ENCODE measurements around the gene ARHGAP4.

The ARHGAP4 gene

GRCh38 chrX:153969125-153969903, 43.2 kb upstream of the ARHGAP4 start:
- POLR2A ChIA-PET, result interaction anchor here (1.0 to 2.4 kb wide), 5 partner anchors 24 to 578 kb away, joined by 3 to 13 read pairs (median 3); partner anchors contain the start of genes IKBKG, IRAK1 and RENBP
- DNase-seq (ENCODE audit: extremely low spot score), result no peak
- TF ChIP-seq L3MBTL2 (conservative IDR thresholded peaks at IDR 0.05), result no peak
- TF ChIP-seq FOXK2 (IDR thresholded peaks at IDR 0.05), result no peak
- TF ChIP-seq CTBP1 (IDR thresholded peaks at IDR 0.05; ENCODE audit: borderline replicate concordance), result no peak
- peak; percentile 89 for TF ChIP-seq PKNOX1 (IDR thresholded peaks at IDR 0.05)
- TF ChIP-seq FOXA1 (IDR thresholded peaks at IDR 0.05), result no peak
- no peak for TF ChIP-seq SUZ12 (IDR thresholded peaks at IDR 0.05)
- CTCF ChIA-PET, result interaction anchor here (0.9 to 6.2 kb wide), 5 partner anchors 17 to 301 kb away, joined by 3 to 36 read pairs (median 5); partner anchors contain the start of gene PLXNB3

GRCh38 chrX:153968754-153969124, 42.7 kb upstream of the ARHGAP4 start:
- CTCF ChIA-PET, result interaction anchor here (0.6 to 6.2 kb wide), 5 partner anchors 16 to 213 kb away, joined by 3 to 36 read pairs (median 5); partner anchors contain the start of gene PLXNB3
- POLR2A ChIA-PET, result interaction anchor here (1.3 kb wide), 1 partner anchor 24 kb away, joined by 5 read pairs; the partner anchor contains the start of gene RENBP

GRCh38 chrX:153968255-153968654, 42.2 kb upstream of the ARHGAP4 start:
- CTCF ChIA-PET, result interaction anchor here (0.6 to 6.2 kb wide), 4 partner anchors 16 to 212 kb away, joined by 4 to 36 read pairs (median 8); partner anchors contain the start of gene RENBP

More at GRCh38 chrX:153968754-153969124, 42.7 kb upstream of the ARHGAP4 start:
- DNase-seq (ENCODE audit: extremely low spot score), result peak; percentile 30
- no peak for TF ChIP-seq NFRKB (IDR thresholded peaks at IDR 0.05)
- TF ChIP-seq TARDBP (IDR thresholded peaks at IDR 0.05), result no peak
- TF ChIP-seq BHLHE40 (IDR thresholded peaks at IDR 0.05; ENCODE audit: borderline replicate concordance), result no peak
- no peak for TF ChIP-seq FOXK2 (IDR thresholded peaks at IDR 0.05)
- no peak for TF ChIP-seq ELF4 (IDR thresholded peaks at IDR 0.05)
- no peak for TF ChIP-seq PKNOX1 (IDR thresholded peaks at IDR 0.05)
- no peak for TF ChIP-seq SUZ12 (IDR thresholded peaks at IDR 0.05)
- TF ChIP-seq ZNF384 (IDR thresholded peaks at IDR 0.05), result no peak
- no peak for TF ChIP-seq ARNT (IDR thresholded peaks at IDR 0.05)
- no peak for TF ChIP-seq FOXA1 (IDR thresholded peaks at IDR 0.05)

GRCh38 chrX:153967536-153968224, 41.6 kb upstream of the ARHGAP4 start:
- no peak for TF ChIP-seq SUZ12 (IDR thresholded peaks at IDR 0.05)
- no peak for TF ChIP-seq SP1 (IDR thresholded peaks at IDR 0.05)
- no peak for TF ChIP-seq BHLHE40 (IDR thresholded peaks at IDR 0.05; ENCODE audit: borderline replicate concordance)
- TF ChIP-seq ARNT (IDR thresholded peaks at IDR 0.05), result no peak
- TF ChIP-seq ZNF384 (IDR thresholded peaks at IDR 0.05), result no peak
- no peak for TF ChIP-seq CTBP1 (IDR thresholded peaks at IDR 0.05; ENCODE audit: borderline replicate concordance)
- no peak for TF ChIP-seq NFRKB (IDR thresholded peaks at IDR 0.05)
- no peak for TF ChIP-seq FOXK2 (IDR thresholded peaks at IDR 0.05)
- TF ChIP-seq HDGF (IDR thresholded peaks at IDR 0.05; ENCODE audit: borderline replicate concordance), result no peak
- no peak for TF ChIP-seq TARDBP (IDR thresholded peaks at IDR 0.05)
- no peak for TF ChIP-seq ELF4 (IDR thresholded peaks at IDR 0.05)
- no peak for TF ChIP-seq PKNOX1 (IDR thresholded peaks at IDR 0.05)
- no peak for TF ChIP-seq FOXM1 (IDR thresholded peaks at IDR 0.05; ENCODE audit: borderline replicate concordance)
- no peak for TF ChIP-seq FOXA1 (IDR thresholded peaks at IDR 0.05)
- no peak for TF ChIP-seq LEF1 (IDR thresholded peaks at IDR 0.05; ENCODE audit: borderline replicate concordance)
- TF ChIP-seq L3MBTL2 (conservative IDR thresholded peaks at IDR 0.05), result no peak
- DNase-seq (ENCODE audit: extremely low spot score), result no peak
- ChIA-PET CTCF (interaction anchor here (1.8 to 6.2 kb wide), 3 partner anchors 15 to 22 kb away, joined by 7 to 36 read pairs (median 8); partner anchors contain the start of gene RENBP), POLR2A (interaction anchor here (1.0 to 1.1 kb wide), 2 partner anchors 39 to 40 kb away, joined by 3 read pairs; no protein-coding TSS in a partner anchor)

More at GRCh38 chrX:153968255-153968654, 42.2 kb upstream of the ARHGAP4 start:
- TF ChIP-seq HDGF (IDR thresholded peaks at IDR 0.05; ENCODE audit: borderline replicate concordance), result no peak
- TF ChIP-seq TARDBP (IDR thresholded peaks at IDR 0.05), result no peak
- DNase-seq (ENCODE audit: extremely low spot score), result no peak
- POLR2A ChIA-PET, result interaction anchor here (1.0 kb wide), 1 partner anchor 41 kb away, joined by 3 read pairs; no protein-coding TSS in a partner anchor

GRCh38 chrX:153966841-153967535, 40.9 kb upstream of the ARHGAP4 start:
- no peak for TF ChIP-seq ZNF384 (IDR thresholded peaks at IDR 0.05)
- no peak for TF ChIP-seq SUZ12 (IDR thresholded peaks at IDR 0.05)
- CTCF ChIA-PET, result interaction anchor here (1.5 to 6.2 kb wide), 3 partner anchors 20 to 44 kb away, joined by 5 to 36 read pairs (median 7); partner anchors contain the start of gene RENBP
- no peak for DNase-seq (ENCODE audit: extremely low spot score)
- POLR2A ChIA-PET, result interaction anchor here (1.1 kb wide), 1 partner anchor 39 kb away, joined by 3 read pairs; no protein-coding TSS in a partner anchor

All from HEK293T (cell line).